NK-92 (cell line): ENCODE measurements around the gene GPD1.
A peak's percentile ranks its signal among the peaks of the same experiment; 100 is the strongest.

ENCODE experiments used
- DNase-seq: peaks from one replicate; lab custom pipeline; 2025; ENCODE audit not compliant: unreplicated experiment; lab: John Stamatoyannopoulos, UW

GPD1 gene

GRCh38 chr12:50099302-50100008 is 4.4 kb upstream of the GPD1 start:
- DNase-seq = no peak

- DNase-seq = no peak
These were observed 3.2 kb upstream of the GPD1 start for GRCh38 chr12:50100561-50100960.

- no peak for DNase-seq
These were observed 2.1 kb upstream of the GPD1 start for GRCh38 chr12:50101663-50102062.

GRCh38 chr12:50102131-50102531 is 1.7 kb upstream of the GPD1 start:
- no peak for DNase-seq

GRCh38 chr12:50102646-50103309 is 1.0 kb upstream of the GPD1 start:
- no peak for DNase-seq

GRCh38 chr12:50103351-50103750 is 457 bp upstream of the GPD1 start:
- DNase-seq = no peak

GRCh38 chr12:50104417-50105366 is 884 bp downstream of the GPD1 start:
- DNase-seq = no peak

- DNase-seq = no peak
These were observed 2.2 kb downstream of the GPD1 start for GRCh38 chr12:50105913-50106450.

- no peak for DNase-seq
These were observed 3.1 kb downstream of the GPD1 start for GRCh38 chr12:50106907-50107306.

GRCh38 chr12:50107416-50108268 is 3.8 kb downstream of the GPD1 start:
- no peak for DNase-seq

- DNase-seq = no peak
These were observed 5.5 kb downstream of the GPD1 start for GRCh38 chr12:50109319-50109718.

- no peak for DNase-seq
These were observed 6.4 kb downstream of the GPD1 start for GRCh38 chr12:50110127-50110761.

- DNase-seq = no peak
These were observed 7.0 kb downstream of the GPD1 start for GRCh38 chr12:50110762-50111351.

- DNase-seq = no peak
These were observed 7.5 kb downstream of the GPD1 start for GRCh38 chr12:50111395-50111692.

GRCh38 chr12:50111693-50112455 is 8.1 kb downstream of the GPD1 start, which contains the start of gene COX14:
Gene COX14, plus strand, starts transcription at chr12:50112236. Its CDS starts 7,808 bp downstream, at chr12:50120044.
- peak; percentile 95 for DNase-seq

- no peak for DNase-seq
These were observed 8.8 kb downstream of the GPD1 start for GRCh38 chr12:50112456-50113218.

- no peak for DNase-seq
These were observed 13.3 kb downstream of the GPD1 start for GRCh38 chr12:50117057-50117622.

GRCh38 chr12:50119387-50119786 is 15.6 kb downstream of the GPD1 start:
- no peak for DNase-seq
